Measurements from ENCODE around the gene LILRA5.

GRCh38 chr19:54317108-54317964, 4.4 kb upstream of the LILRA5 start:
- TF ChIP-seq CTCF (conservative IDR thresholded peaks at IDR 0.05; ENCODE audit: low read depth, low read length) (no peak), EZH2 (IDR thresholded peaks at IDR 0.05; ENCODE audit: low read length, unreplicated experiment) (no peak)
